Purkinje cell (primary cell): ENCODE measurements around the gene GOLGA8K. TPM values are rescaled to one million over a fixed set of nuclear protein-coding genes. Genes with fewer than 3 reads are reported as not detected.

Source experiments
- polyA plus RNA-seq: library from polyadenylated mRNA; unstranded; fragments of >200 nt; fragmentation: Nextera tagmentation; gene quantifications from 2 replicates; pipeline ENCODE4 v1.2.1, GENCODE V29; 2014

GOLGA8K gene, protein sequence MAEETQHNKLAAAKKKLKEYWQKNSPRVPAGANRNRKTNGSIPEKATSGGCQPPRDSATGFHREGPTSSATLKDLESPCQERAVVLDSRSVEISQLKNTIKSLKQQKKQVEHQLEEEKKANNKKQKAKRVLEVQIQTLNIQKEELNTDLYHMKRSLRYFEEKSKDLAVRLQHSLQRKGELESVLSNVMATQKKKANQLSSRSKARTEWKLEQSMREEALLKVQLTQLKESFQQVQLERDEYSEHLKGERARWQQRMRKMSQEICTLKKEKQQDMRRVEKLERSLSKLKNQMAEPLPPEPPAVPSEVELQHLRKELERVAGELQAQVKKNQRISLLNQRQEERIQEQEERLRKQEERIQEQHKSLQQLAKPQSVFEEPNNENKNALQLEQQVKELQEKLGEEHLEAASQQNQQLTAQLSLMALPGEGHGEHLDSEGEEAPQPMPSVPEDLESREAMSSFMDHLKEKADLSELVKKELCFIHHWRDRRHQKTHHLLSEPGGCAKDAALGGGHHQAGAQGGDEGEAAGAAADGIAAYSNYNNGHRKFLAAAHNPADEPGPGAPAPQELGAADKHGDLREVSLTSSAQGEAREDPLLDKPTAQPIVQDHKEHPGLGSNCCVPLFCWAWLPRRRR
- polyA plus RNA-seq: not detected in 2 replicates

DNA sequence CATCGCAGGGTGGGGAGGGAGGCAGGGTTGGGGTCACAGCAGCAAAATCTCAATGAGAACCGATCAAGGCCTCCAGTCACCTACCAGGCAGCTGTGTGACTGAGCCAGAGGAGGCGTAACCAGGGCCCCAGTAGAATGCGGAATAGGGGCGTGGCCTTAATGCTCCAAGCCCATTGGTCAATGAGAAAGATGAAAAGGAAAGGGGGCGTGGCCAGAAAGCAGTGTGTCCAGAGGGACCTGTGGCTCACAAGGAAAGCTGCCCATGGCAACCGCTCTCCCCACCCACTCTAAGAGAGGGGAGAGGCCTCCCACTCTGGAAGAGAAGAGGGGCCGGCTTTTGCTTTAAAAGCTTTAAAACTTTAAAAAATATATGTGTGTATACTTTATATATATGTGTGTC is at the start of gene GOLGA8K:
Gene GOLGA8K, minus strand, starts transcription at position 101 of the 400 bp plus-strand sequence. Its CDS starts 98 bp downstream, at position 3.

Other genes with a start within 250 kb of the GOLGA8K start
- not detected in 2 replicates for gene GOLGA8O, start 52.3 kb upstream of the GOLGA8K start, polyA plus RNA-seq
- 0.59 and 0.62 TPM in 2 replicates for gene GOLGA8N, start 190.2 kb upstream of the GOLGA8K start, polyA plus RNA-seq
- 0.59 and 1.3 TPM in 2 replicates for gene ARHGAP11A, start 212.2 kb upstream of the GOLGA8K start, polyA plus RNA-seq
- 399 and 790 TPM in 2 replicates for gene SCG5, start 238.4 kb upstream of the GOLGA8K start, polyA plus RNA-seq